ENCODE results near the gene B4GALNT4.

- TF ChIP-seq CTCF (IDR thresholded peaks at IDR 0.05) (no peak), ZFX (IDR thresholded peaks at IDR 0.05; ENCODE audit: borderline replicate concordance) (no peak)
These were observed 34.9 kb upstream of the B4GALNT4 start for GRCh38 chr11:334264-334994.
